ENCODE data around the gene ZFYVE9. TPM values are rescaled to one million over a fixed set of nuclear protein-coding genes. Genes with fewer than 3 reads are reported as not detected.

Gene ZFYVE9
- total RNA-seq, 1 experiment from 2014 or later: 18.0 TPM

DNA sequence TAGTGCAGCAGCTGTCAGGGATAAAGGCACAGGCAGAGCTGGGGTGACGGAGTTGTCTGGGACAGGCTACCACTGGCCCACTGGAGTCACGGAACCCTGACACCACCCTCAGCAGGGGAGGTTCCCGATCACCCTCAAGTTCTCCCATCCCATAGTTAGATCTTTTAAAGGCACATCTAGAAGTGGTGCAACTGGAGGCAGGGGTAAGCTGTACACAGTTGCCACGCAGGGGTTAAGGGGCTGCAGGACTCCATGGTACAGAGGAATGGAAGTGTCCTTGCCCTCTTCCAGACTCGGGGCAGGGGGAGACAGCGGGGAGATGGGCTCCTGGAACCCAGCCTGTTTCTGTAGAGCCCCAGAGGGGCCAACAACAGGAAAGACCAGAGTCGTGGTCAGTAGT, 210.8 kb downstream of the ZFYVE9 start:
- Histone ChIP-seq H3K9me3 (ENCODE audit: control insufficient read depth, insufficient read depth, low read depth, low read length) (no peaks in the 10 kb centered on the region), H3K27me3 (ENCODE audit: control insufficient read depth, insufficient read depth, low read length) (no peaks in the 10 kb centered on the region), H3K27ac (ENCODE audit: low read length) (no peak overlapping the region), H3K36me3 (ENCODE audit: control insufficient read depth, insufficient read depth, low read length) (peaks cover 15% of the 10 kb centered on the region), H3K4me3 (ENCODE audit: low read depth in 2 of 2, low read length in 2 of 2) (no peak overlapping the region), H3K4me1 (ENCODE audit: control insufficient read depth, insufficient read depth, low read length) (no peaks in the 10 kb centered on the region)
- BruUV-seq (replicated peaks): no TSS peak
- ATAC-seq (no peak), DNase-seq (ENCODE audit: low read depth, low spot score) (no peak)
- CTCF ChIA-PET: no interaction called here
- intact Hi-C loops (cut with micrococcal nuclease; ENCODE audit: unreplicated experiment) (no loop called here), in situ Hi-C loops (cut with HindIII; ENCODE audit: low pct_unique_long_range_greater_than_20kb, low sequenced_read_pairs) (no loop called here)
- TF ChIP-seq TCF7L2 (IDR thresholded peaks at IDR 0.05; ENCODE audit: low read depth, low read length): no peak
- no peak for TF ChIP-seq REST (IDR thresholded peaks at IDR 0.05; ENCODE audit: insufficient read depth in 1 of 2, low read depth in 2 of 2, low read length in 1 of 2)
- no peak for TF ChIP-seq SIN3A (IDR thresholded peaks at IDR 0.05; ENCODE audit: borderline replicate concordance, insufficient read depth, low read depth, low read length)
- TF ChIP-seq, protein P1, sequence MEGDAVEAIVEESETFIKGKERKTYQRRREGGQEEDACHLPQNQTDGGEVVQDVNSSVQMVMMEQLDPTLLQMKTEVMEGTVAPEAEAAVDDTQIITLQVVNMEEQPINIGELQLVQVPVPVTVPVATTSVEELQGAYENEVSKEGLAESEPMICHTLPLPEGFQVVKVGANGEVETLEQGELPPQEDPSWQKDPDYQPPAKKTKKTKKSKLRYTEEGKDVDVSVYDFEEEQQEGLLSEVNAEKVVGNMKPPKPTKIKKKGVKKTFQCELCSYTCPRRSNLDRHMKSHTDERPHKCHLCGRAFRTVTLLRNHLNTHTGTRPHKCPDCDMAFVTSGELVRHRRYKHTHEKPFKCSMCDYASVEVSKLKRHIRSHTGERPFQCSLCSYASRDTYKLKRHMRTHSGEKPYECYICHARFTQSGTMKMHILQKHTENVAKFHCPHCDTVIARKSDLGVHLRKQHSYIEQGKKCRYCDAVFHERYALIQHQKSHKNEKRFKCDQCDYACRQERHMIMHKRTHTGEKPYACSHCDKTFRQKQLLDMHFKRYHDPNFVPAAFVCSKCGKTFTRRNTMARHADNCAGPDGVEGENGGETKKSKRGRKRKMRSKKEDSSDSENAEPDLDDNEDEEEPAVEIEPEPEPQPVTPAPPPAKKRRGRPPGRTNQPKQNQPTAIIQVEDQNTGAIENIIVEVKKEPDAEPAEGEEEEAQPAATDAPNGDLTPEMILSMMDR (IDR thresholded peaks at IDR 0.05): no peak
- TF ChIP-seq POLR2AphosphoS5 (IDR thresholded peaks at IDR 0.05; ENCODE audit: low read depth, low read length): no peak
- POLR2A ChIA-PET: no interaction called here

GRCh38 chr1:52355436-52355835, 213.5 kb downstream of the ZFYVE9 start:
- no TSS peak for BruUV-seq (replicated peaks)

More at GRCh38 chr1:52355436-52355835, 213.5 kb downstream of the ZFYVE9 start:
- Histone ChIP-seq H3K27ac (ENCODE audit: low read length) (no peak overlapping the region), H3K4me1 (ENCODE audit: control insufficient read depth, insufficient read depth, low read length) (no peaks in the 10 kb centered on the region), H3K36me3 (ENCODE audit: control insufficient read depth, insufficient read depth, low read length) (peaks cover 19% of the 10 kb centered on the region), H3K9me3 (ENCODE audit: control insufficient read depth, insufficient read depth, low read depth, low read length) (no peaks in the 10 kb centered on the region), H3K27me3 (ENCODE audit: control insufficient read depth, insufficient read depth, low read length) (no peaks in the 10 kb centered on the region), H3K4me3 (ENCODE audit: low read depth in 2 of 2, low read length in 2 of 2) (no peak overlapping the region)
- ATAC-seq: no peak
- ChIA-PET CTCF (no interaction called here), POLR2A (no interaction called here)
- intact Hi-C loops (cut with micrococcal nuclease; ENCODE audit: unreplicated experiment) (no loop called here), in situ Hi-C loops (cut with HindIII; ENCODE audit: low pct_unique_long_range_greater_than_20kb, low sequenced_read_pairs) (no loop called here)
- TF ChIP-seq POLR2AphosphoS5 (IDR thresholded peaks at IDR 0.05; ENCODE audit: low read depth, low read length) (no peak), SIN3A (IDR thresholded peaks at IDR 0.05; ENCODE audit: borderline replicate concordance, insufficient read depth, low read depth, low read length) (no peak), TCF7L2 (IDR thresholded peaks at IDR 0.05; ENCODE audit: low read depth, low read length) (no peak), REST (IDR thresholded peaks at IDR 0.05; ENCODE audit: insufficient read depth in 1 of 2, low read depth in 2 of 2, low read length in 1 of 2) (no peak)
- TF ChIP-seq, protein P1 (IDR thresholded peaks at IDR 0.05): no peak
- DNase-seq (ENCODE audit: low read depth, low spot score): no peak
